Measurements from ENCODE around the gene KCNF1. TPM values are rescaled to one million over a fixed set of nuclear protein-coding genes. Genes with fewer than 3 reads are reported as not detected.

Gene KCNF1
- total RNA-seq, 1 experiment from 2014 or later, result 3.2 TPM

GRCh38 chr2:10880586-10881321 is 31.0 kb upstream of the KCNF1 start:
- Histone ChIP-seq H2BK20ac (ENCODE audit: low read depth, low read length, poor library complexity, severe bottlenecking) (no peak overlapping the region), H3K4me2 (ENCODE audit: insufficient read depth, insufficient read length, low read length) (no peak overlapping the region), H3K18ac (ENCODE audit: insufficient read length, low read depth, low read length) (no peak overlapping the region), H2BK15ac (ENCODE audit: low read depth, low read length) (no peak overlapping the region), H3K23ac (ENCODE audit: insufficient read length, low read depth, low read length) (no peak overlapping the region), H3K79me2 (ENCODE audit: insufficient read depth, low read length) (no peaks in the 10 kb centered on the region), H3K27ac (ENCODE audit: insufficient read length, low read depth, low read length) (no peak overlapping the region), H3K9me3 (ENCODE audit: control insufficient read depth, low read depth, low read length) (no peaks in the 10 kb centered on the region), H4K91ac (ENCODE audit: insufficient read length, low read depth, low read length) (no peak overlapping the region), H2BK5ac (ENCODE audit: insufficient read length, low read length) (no peak overlapping the region), H3K56ac (ENCODE audit: insufficient read length, low read depth, low read length) (no peak overlapping the region), H4K20me1 (ENCODE audit: control insufficient read depth, insufficient read depth, insufficient read length) (peaks cover 3% of the 10 kb centered on the region), H3K23me2 (ENCODE audit: insufficient read length, low read depth, low read length, poor library complexity, severe bottlenecking) (no peaks in the 10 kb centered on the region), H3K4me1 (ENCODE audit: insufficient read depth, low read length) (peaks cover 13% of the 10 kb centered on the region; the same call in 1 of the 2 replicates), H3K27me3 (ENCODE audit: insufficient read depth, low read length) (no peaks in the 10 kb centered on the region; the same call in 1 of the 2 replicates), H3T11ph (ENCODE audit: low read length) (no peak overlapping the region), H4K5ac (ENCODE audit: insufficient read length, low read depth, low read length) (no peak overlapping the region), H3K14ac (ENCODE audit: insufficient read depth, low read length) (no peak overlapping the region; the same call in 1 of the 2 replicates), H2AK5ac (ENCODE audit: insufficient read length, low read length) (no peak overlapping the region), H3K9ac (ENCODE audit: extremely low read depth, insufficient read length, low read length) (no peak overlapping the region), H4K8ac (replicated peaks; ENCODE audit: insufficient read length, low read depth, low read length) (no peak overlapping the region), H2AFZ (ENCODE audit: low read length) (no peak overlapping the region), H2BK12ac (ENCODE audit: insufficient read length, low read depth, low read length) (no peak overlapping the region), H3K4ac (ENCODE audit: low read depth, low read length) (no peak overlapping the region), H2BK120ac (ENCODE audit: low read depth, low read length, poor library complexity, severe bottlenecking) (no peak overlapping the region), H3K79me1 (ENCODE audit: insufficient read depth, low read depth, low read length, poor library complexity, severe bottlenecking) (no peaks in the 10 kb centered on the region)
- WGBS (ENCODE audit: extremely low coverage, insufficient read length, low lambda C conversion rate), result no CpG with 5 or more reads among the region's 20 CpGs
- Mint-ChIP-seq H3K9me3 (peaks cover 0 to 3% of the 10 kb centered on the region in 2 experiments; a peak in 1 of 5 replicates), H3K4me1 (peaks cover 40 to 50% of the 10 kb centered on the region in 2 experiments), H3K27ac (no peak overlapping the region), H3K27me3 (ENCODE audit: low read depth) (no peaks in the 10 kb centered on the region; the same call in 1 of the 2 replicates), H3K36me3 (ENCODE audit: insufficient read depth in 1 of 3, low read depth in 3 of 3) (no peaks in the 10 kb centered on the region; a peak in 1 of 7 replicates), H3K4me3 (no peak overlapping the region)
- no peak for TF ChIP-seq CTCF (conservative IDR thresholded peaks at IDR 0.05)
- DNase-seq, result no peak

Measured in H9 (cell line).